A673 (cell line): ENCODE measurements around the gene RAPGEF4.
"Not testable (repeated sequence)": the region's sequence is repeated elsewhere in the genome, so short reads cannot be mapped to it uniquely, and the experiment has no call there.

Experiments
- EZH2 ChIP-seq: fragments of 200-600 bp; sonication (generic); IDR thresholded peaks from 2 replicates; pipeline ENCODE4 v1.6.1; 2017; ENCODE audit warnings: borderline replicate concordance, low read depth, mild to moderate bottlenecking, mixed read lengths, antibody characterized with exemption, low read length; ENCODE audit not compliant: poor library complexity, severe bottlenecking
- TF ChIP-seq, protein P1 (sequence below): fragments of 300-800, 200-600 bp; sonication (generic); conservative IDR thresholded peaks from 2 replicates; pipeline ENCODE4 v1.5.1; 2017; ENCODE audit warnings: low read depth, mild to moderate bottlenecking, antibody characterized with exemption, low read length, moderate library complexity, mixed read lengths

GRCh38 chr2:172748543-172748942, 12.9 kb downstream of the RAPGEF4 start:
- TF ChIP-seq, protein P1, sequence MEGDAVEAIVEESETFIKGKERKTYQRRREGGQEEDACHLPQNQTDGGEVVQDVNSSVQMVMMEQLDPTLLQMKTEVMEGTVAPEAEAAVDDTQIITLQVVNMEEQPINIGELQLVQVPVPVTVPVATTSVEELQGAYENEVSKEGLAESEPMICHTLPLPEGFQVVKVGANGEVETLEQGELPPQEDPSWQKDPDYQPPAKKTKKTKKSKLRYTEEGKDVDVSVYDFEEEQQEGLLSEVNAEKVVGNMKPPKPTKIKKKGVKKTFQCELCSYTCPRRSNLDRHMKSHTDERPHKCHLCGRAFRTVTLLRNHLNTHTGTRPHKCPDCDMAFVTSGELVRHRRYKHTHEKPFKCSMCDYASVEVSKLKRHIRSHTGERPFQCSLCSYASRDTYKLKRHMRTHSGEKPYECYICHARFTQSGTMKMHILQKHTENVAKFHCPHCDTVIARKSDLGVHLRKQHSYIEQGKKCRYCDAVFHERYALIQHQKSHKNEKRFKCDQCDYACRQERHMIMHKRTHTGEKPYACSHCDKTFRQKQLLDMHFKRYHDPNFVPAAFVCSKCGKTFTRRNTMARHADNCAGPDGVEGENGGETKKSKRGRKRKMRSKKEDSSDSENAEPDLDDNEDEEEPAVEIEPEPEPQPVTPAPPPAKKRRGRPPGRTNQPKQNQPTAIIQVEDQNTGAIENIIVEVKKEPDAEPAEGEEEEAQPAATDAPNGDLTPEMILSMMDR, result not testable (repeated sequence)
- not testable (repeated sequence) for TF ChIP-seq EZH2
